Spinal cord (tissue), 10 donors: ENCODE data around the gene RBM15. TPM values are rescaled to one million over a fixed set of nuclear protein-coding genes. Genes with fewer than 3 reads are reported as not detected.

ENCODE experiments used
- DNase-seq, 6 donors: peaks; one replicate each; pipeline versions ENCODE4 v3.0.0 to v3.0.0-alpha.2; 2013 to 2015; ENCODE audit warnings: low spot score in 6 of 6, low read depth in 4 of 6
- H3K27ac ChIP-seq: one replicate; pipeline ENCODE4 v1.5.1; 2013; ENCODE audit warnings: low read depth, low read length, control low read depth
- H3K27me3 ChIP-seq: one replicate; pipeline ENCODE4 v1.6.1; 2013; ENCODE audit warnings: low read length; ENCODE audit not compliant: control insufficient read depth, insufficient read depth
- H3K36me3 ChIP-seq: one replicate; pipeline ENCODE4 v1.6.1; 2013; ENCODE audit warnings: low read length; ENCODE audit not compliant: control insufficient read depth, insufficient read depth
- H3K4me1 ChIP-seq: one replicate; pipeline ENCODE4 v1.6.1; 2013; ENCODE audit warnings: low read length; ENCODE audit not compliant: control insufficient read depth, insufficient read depth
- H3K4me3 ChIP-seq: one replicate; pipeline ENCODE4 v1.5.1; 2013; ENCODE audit warnings: low read depth, low read length, control low read depth
- H3K9me3 ChIP-seq: one replicate; pipeline ENCODE4 v1.6.1; 2013; ENCODE audit warnings: low read length; ENCODE audit not compliant: control insufficient read depth, insufficient read depth
- WGBS: methylation state at CpG from one replicate; pipeline ENCODE4 v1.1.5; 2013; ENCODE audit warnings: missing lambda C conversion rate; ENCODE audit not compliant: insufficient coverage; 5-methylcytosine and 5-hydroxymethylcytosine counted together
- polyA plus RNA-seq, 2 donors: library from polyadenylated mRNA; unstranded; fragments of 120-200 nt; gene quantifications; one replicate each; pipeline ENCODE4 v1.2.1, GENCODE V29; 2013; ENCODE audit not compliant: insufficient read length in 2 of 2
- total RNA-seq, 2 donors: library from RNA; depleted of rRNA in 1 of 2; stranded (reverse); fragments of 120-200 nt in 1 of 2; fragments of >200 nt in 1 of 2; gene quantifications; one replicate each; pipeline versions ENCODE4 v1.2.3 to v1.2.4, GENCODE V29; 2013 to 2014
- donor health status: healthy.

RBM15 gene
- total and polyA plus RNA-seq, 4 donors = 5.5 to 33.2 (median 18.7) TPM

DNA sequence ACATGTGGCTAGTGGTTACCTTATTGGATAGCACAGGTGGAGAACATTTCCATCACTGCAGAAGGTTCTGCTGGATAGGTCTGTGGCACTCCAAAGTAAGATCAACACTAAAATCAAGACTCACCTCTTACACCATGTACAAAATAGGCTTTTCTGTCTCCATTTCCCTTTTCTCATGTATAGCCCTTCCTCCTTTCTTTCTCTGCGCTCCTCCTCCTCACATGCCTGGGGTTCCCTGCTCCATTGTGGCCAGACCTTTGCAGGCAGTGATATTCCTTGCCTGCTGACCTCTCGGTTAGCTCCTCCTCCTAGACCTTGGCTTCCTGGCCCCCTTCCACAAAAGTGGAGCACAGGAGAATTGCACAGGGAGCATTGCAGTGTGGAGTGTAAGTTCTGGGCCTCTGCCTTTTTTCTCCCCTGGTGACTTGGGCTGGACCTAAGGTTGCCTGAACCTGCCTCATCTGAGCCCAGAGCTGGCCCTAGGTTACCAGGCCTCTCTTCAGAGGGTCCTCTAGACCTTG, 33.2 kb upstream of the RBM15 start:
- WGBS = 0% methylated on average over 1 of the region's 2 CpGs

DNA sequence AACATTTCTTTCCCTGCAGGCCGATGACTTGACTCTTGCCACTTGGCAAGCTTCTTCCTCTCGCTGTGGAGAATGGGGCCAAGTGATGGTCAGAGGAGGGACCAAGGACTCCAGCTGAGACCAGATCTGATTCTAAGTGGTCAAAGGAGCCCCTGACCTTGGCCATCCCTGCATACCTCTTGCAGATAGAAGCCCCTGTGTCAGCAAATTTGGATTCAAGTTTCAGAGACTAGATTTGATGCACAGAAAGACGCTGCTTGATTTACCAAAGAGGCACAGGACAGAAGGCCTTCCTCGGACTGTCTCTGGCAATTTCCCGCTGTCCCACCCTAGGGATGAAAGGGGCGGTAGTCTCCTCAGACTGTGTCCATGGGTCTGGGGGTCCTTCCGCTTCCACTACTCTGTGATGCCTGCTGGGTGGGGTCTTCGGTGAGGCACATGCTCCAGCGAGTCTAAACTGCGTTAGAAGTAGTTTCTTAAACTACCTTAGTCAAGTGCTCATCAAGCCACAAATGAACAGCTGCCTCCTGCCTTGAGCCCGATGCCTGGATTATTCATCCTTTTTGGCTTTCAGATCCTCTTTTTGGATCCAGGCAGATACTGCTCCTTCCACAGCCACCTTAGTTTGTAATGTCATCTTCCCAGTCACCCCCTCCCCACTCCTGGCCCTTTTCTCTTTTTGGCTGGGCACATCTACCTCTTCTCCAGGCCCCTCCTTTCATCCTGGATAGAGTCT, 31.8 kb upstream of the RBM15 start:
- no peaks in the 10 kb centered on the region for H3K27me3 ChIP-seq
- H3K36me3 ChIP-seq = no peaks in the 10 kb centered on the region
- H3K4me3 ChIP-seq = no peak overlapping the region
- no peak overlapping the region for H3K27ac ChIP-seq
- WGBS = 81% methylated on average over 11 of the region's 11 CpGs
- H3K4me1 ChIP-seq = peaks cover 17% of the 10 kb centered on the region
- H3K9me3 ChIP-seq = no peaks in the 10 kb centered on the region
- DNase-seq = no peak

More for the DNA sequence above, 33.2 kb upstream of the RBM15 start:
- Histone ChIP-seq H3K27me3 (no peaks in the 10 kb centered on the region), H3K27ac (no peak overlapping the region), H3K36me3 (no peaks in the 10 kb centered on the region), H3K4me3 (no peak overlapping the region), H3K9me3 (no peaks in the 10 kb centered on the region), H3K4me1 (peaks cover 13% of the 10 kb centered on the region)
- DNase-seq = no peak

DNA sequence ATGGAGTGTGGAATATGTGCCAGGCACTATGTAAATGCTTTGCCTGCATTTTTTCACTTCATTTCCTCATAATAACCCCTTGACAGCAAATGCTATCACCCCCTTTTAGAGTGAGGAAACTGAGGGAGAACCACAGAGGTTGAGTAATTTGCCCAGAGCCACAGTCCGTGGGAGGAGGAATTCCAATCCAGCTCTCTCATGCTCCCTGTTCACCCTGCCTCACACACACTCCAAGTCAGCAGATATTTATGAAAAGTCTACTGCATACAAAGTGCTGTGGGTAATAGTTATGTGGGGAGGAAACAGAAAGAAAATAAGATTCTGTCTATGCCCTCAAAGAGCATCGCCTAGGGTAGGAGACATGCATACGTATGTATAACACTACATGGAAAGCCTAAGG, 30.9 kb upstream of the RBM15 start:
- no peak overlapping the region for H3K4me3 ChIP-seq
- H3K27ac ChIP-seq = no peak overlapping the region
- no peaks in the 10 kb centered on the region for H3K27me3 ChIP-seq
- no peaks in the 10 kb centered on the region for H3K9me3 ChIP-seq
- DNase-seq = no peak
- H3K36me3 ChIP-seq = no peaks in the 10 kb centered on the region
- peaks cover 23% of the 10 kb centered on the region for H3K4me1 ChIP-seq
- WGBS = 96% methylated on average over 2 of the region's 3 CpGs

DNA sequence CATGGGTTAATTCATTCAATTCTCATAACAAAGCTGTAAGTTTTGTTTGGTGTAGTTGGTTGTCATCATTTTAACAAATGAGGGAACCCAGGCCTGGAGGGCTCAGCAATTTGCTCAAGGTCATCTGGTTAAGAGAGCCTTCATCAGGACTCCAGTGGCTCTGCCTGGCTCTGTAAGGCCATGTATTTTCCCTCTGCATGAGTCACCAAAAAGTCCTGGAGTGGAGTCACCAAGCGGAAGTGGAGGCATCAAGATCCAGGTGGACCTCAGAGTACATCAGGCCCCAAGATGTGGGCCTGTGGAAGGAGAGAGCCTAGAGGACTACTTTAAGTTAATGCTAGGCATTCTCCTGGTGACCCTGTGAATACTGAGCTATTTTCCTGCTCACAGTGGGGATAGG, 30.0 kb upstream of the RBM15 start:
- H3K27me3 ChIP-seq = no peaks in the 10 kb centered on the region
- peak in 1 of 6 donors; percentile 15 for DNase-seq
- H3K4me1 ChIP-seq = peaks cover 23% of the 10 kb centered on the region
- H3K27ac ChIP-seq = no peak overlapping the region
- no peaks in the 10 kb centered on the region for H3K36me3 ChIP-seq
- H3K9me3 ChIP-seq = no peaks in the 10 kb centered on the region
- 100% methylated on average over 1 of the region's 1 CpG for WGBS
- no peak overlapping the region for H3K4me3 ChIP-seq

DNA sequence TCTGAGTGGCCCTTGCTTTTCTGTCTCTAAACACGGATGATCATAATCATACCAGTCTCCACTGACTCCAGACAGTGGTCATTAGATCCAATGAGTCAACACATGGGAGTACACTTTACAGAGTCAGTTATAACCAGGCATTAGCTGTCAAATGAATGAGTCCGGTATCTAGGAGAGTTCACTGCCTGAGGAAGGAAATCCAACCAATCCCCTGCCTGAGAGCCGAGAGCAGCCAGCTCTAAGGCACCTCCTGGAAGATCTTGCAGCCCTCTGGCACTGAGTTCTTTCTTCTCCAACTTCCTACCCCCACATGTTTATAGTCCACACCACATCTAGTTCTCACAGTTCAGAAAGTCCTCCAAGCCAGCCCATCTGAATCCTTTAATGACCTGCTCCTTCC, 29.4 kb upstream of the RBM15 start:
- Histone ChIP-seq H3K36me3 (no peaks in the 10 kb centered on the region), H3K4me3 (no peak overlapping the region), H3K27me3 (no peaks in the 10 kb centered on the region), H3K4me1 (peaks cover 23% of the 10 kb centered on the region), H3K27ac (peak overlapping the region; percentile 22), H3K9me3 (no peaks in the 10 kb centered on the region)
- WGBS = 52% methylated on average over 2 of the region's 3 CpGs
- no peak for DNase-seq

DNA sequence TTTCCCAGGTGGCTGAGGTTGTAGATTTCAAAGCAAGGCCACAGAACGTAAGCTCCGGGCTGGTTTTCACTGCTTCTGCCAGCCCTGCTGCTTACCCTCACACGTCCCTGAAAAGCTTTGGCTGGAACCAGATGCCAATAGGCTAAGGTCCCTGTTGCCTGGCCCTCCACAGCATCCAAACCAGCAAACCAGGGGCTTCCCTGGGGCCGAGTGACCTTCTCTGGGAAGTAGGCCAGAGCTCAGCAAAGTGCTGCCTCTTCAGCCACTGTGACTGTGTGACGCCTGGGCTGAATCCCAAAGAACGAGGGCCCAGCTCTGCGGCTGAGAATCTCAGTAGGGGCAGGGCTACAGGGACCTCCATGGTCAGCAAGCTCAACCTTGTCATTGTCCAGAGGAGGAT, 28.9 kb upstream of the RBM15 start:
- Histone ChIP-seq H3K4me1 (peaks cover 23% of the 10 kb centered on the region), H3K4me3 (no peak overlapping the region), H3K27me3 (no peaks in the 10 kb centered on the region), H3K9me3 (no peaks in the 10 kb centered on the region), H3K27ac (peak overlapping the region; percentile 22), H3K36me3 (no peaks in the 10 kb centered on the region)
- WGBS = 31% methylated on average over 7 of the region's 7 CpGs
- DNase-seq = peak in 5 of 6 donors; percentile 24 to 80 (median 42)

DNA sequence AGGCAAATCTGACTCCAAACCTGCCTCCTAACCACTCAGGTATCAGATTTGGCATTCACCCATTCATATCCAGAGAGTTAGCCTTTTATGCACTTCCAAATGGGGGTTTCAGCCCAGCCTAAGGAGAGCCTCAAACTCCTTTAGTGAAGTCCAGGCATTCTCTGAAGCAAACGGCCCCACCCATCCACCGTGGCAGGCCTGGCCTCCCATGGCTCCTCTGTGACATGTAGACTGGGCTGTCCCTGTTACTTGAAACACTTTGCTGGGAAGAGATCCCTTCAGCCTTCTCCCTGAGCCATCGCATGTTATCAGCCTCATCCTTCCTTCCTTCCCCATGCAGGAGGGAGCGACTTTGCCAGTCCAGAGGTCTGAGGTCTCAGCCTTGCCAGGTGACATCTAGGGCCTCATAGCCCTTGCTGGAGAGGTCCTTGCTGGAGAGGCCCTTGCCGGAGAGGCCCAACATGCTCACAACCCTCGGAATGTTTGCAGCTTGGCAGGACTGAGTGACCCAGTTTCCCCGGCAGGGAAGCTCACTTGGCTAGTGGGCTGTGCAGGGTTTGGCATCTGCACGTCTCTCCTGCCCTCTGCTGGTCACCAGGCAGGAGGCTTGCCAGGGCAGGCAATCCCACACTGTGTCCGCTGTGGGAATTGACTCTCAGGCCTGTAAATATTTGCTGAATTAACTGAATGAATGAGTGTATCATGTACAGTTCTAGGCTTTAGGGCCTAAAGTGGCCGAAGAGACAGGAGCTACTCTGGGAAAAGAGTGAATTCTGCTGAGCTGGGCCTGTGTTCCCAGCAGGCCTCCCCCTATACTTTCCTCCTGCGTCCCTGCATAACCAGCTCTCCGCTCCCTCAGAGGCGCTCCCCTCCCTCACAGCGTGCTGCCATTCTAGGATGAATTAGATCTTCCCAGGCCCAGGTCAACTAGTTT, 26.7 kb upstream of the RBM15 start:
- H3K27me3 ChIP-seq = no peaks in the 10 kb centered on the region
- peak; percentile 64 to 94 (median 72) for DNase-seq
- no peak overlapping the region for H3K4me3 ChIP-seq
- 41% methylated on average over 13 of the region's 14 CpGs for WGBS
- no peak overlapping the region for H3K27ac ChIP-seq
- H3K9me3 ChIP-seq = no peaks in the 10 kb centered on the region
- H3K36me3 ChIP-seq = no peaks in the 10 kb centered on the region
- peaks cover 23% of the 10 kb centered on the region for H3K4me1 ChIP-seq

DNA sequence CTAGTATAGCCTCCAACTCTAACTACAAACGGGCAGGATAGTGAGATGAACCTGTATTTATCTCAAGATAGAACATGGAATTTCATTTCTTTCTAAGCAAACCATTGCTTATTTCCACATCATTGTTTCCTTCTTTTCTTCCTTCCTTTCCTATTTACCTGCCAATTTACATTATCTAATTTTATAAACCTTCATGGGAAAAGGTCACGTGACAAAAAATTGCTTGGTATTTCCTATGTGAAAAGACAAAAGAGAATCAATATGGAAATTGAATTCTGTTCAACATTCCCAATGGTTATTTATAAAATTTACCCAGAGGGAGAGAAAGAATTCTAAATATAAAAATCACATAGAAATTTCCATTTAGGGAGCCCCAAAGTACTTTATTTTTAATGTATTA, 22.4 kb upstream of the RBM15 start:
- no peak for DNase-seq
- H3K36me3 ChIP-seq = no peaks in the 10 kb centered on the region
- H3K4me3 ChIP-seq = no peak overlapping the region
- WGBS = no CpG with 5 or more reads among the region's 2 CpGs
- H3K27ac ChIP-seq = no peak overlapping the region
- H3K27me3 ChIP-seq = no peaks in the 10 kb centered on the region
- H3K9me3 ChIP-seq = no peaks in the 10 kb centered on the region
- H3K4me1 ChIP-seq = peaks cover 9% of the 10 kb centered on the region

DNA sequence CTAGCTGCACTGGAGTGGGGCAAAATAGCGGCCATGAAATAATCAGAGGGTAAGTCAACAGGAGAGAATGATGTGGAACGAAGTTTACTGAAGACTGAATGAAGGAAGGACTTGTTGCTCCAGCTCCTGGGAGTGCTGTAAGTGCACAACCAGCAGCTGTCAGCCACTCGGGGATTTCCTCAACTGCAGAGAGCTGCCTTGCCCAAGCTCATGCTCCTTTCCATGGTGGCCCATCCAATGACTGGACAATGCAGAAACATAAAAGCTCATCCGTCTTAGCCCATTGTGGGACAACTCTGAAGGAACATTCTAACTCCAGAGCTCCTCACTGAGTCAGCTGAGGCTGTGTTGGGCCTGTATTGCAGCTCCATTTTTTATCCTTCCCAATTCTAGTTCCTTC, 21.1 kb upstream of the RBM15 start:
- Histone ChIP-seq H3K36me3 (no peaks in the 10 kb centered on the region), H3K27me3 (no peaks in the 10 kb centered on the region), H3K4me1 (no peaks in the 10 kb centered on the region), H3K9me3 (no peaks in the 10 kb centered on the region), H3K27ac (no peak overlapping the region), H3K4me3 (no peak overlapping the region)
- WGBS = 88% methylated on average over 4 of the region's 4 CpGs
- no peak for DNase-seq
